H9 (cell line): ENCODE data around the gene GEN1. TPM values are rescaled to one million over a fixed set of nuclear protein-coding genes. Genes with fewer than 3 reads are reported as not detected.

Experiments used
- DNase-seq: peaks from one replicate; pipeline ENCODE4 v3.0.0-alpha.2; 2017
- H2AFZ ChIP-seq: one replicate; pipeline ENCODE4 v1.6.1; 2013; ENCODE audit warnings: mild to moderate bottlenecking, low read length, control low read depth, moderate library complexity
- H2AK5ac ChIP-seq: 2 replicates; pipeline ENCODE4 v1.6.1; 2013; ENCODE audit warnings: low read length, control low read depth, mixed read lengths; ENCODE audit not compliant: insufficient read length
- H2BK120ac ChIP-seq: one replicate; pipeline ENCODE4 v1.6.1; 2013; ENCODE audit warnings: low read depth, mild to moderate bottlenecking, low read length, control low read depth, inconsistent platforms; ENCODE audit not compliant: poor library complexity, severe bottlenecking
- H2BK12ac ChIP-seq: 2 replicates; pipeline ENCODE4 v1.6.1; 2013; ENCODE audit warnings: low read length, control low read depth, mixed read lengths, low read depth; ENCODE audit not compliant: insufficient read length
- H2BK15ac ChIP-seq: 2 replicates; pipeline ENCODE4 v1.6.1; 2013; ENCODE audit warnings: low read depth, low read length, control low read depth
- H2BK20ac ChIP-seq: one replicate; pipeline ENCODE4 v1.6.1; 2013; ENCODE audit warnings: low read depth, mild to moderate bottlenecking, low read length, control low read depth, inconsistent platforms; ENCODE audit not compliant: poor library complexity, severe bottlenecking
- H2BK5ac ChIP-seq: 2 replicates; pipeline ENCODE4 v1.6.1; 2013; ENCODE audit warnings: low read length, control low read depth, mixed read lengths; ENCODE audit not compliant: insufficient read length
- H3K14ac ChIP-seq: 2 replicates; pipeline ENCODE4 v1.6.1; 2013; ENCODE audit warnings: low read length, control low read depth; ENCODE audit not compliant: insufficient read depth
- H3K18ac ChIP-seq: 2 replicates; pipeline ENCODE4 v1.6.1; 2013; ENCODE audit warnings: low read depth, mild to moderate bottlenecking, mixed read lengths, low read length, control low read depth; ENCODE audit not compliant: insufficient read length
- H3K23ac ChIP-seq: 2 replicates; pipeline ENCODE4 v1.6.1; 2013; ENCODE audit warnings: low read length, control low read depth, mixed read lengths, low read depth; ENCODE audit not compliant: insufficient read length
- H3K23me2 ChIP-seq: 2 replicates; pipeline ENCODE4 v1.6.1; 2013; ENCODE audit warnings: low read depth, mild to moderate bottlenecking, mixed read lengths, low read length, control low read depth; ENCODE audit not compliant: insufficient read length, poor library complexity, severe bottlenecking
- H3K27ac ChIP-seq: 2 replicates; pipeline ENCODE4 v1.5.1; 2013; ENCODE audit warnings: low read length, control low read depth, mixed read lengths, low read depth; ENCODE audit not compliant: insufficient read length
- H3K27me3 ChIP-seq: 2 replicates; pipeline ENCODE4 v1.6.1; 2013; ENCODE audit warnings: low read length, control low read depth, inconsistent platforms; ENCODE audit not compliant: insufficient read depth
- H3K4ac ChIP-seq: 2 replicates; pipeline ENCODE4 v1.6.1; 2013; ENCODE audit warnings: low read depth, mild to moderate bottlenecking, control low read depth, inconsistent platforms, low read length, moderate library complexity
- H3K4me1 ChIP-seq: 2 replicates; pipeline ENCODE4 v1.6.1; 2013; ENCODE audit warnings: low read length, control low read depth, inconsistent platforms; ENCODE audit not compliant: insufficient read depth
- H3K4me2 ChIP-seq: 2 replicates; pipeline ENCODE4 v1.6.1; 2013; ENCODE audit warnings: low read length, control low read depth, mixed read lengths; ENCODE audit not compliant: insufficient read length, insufficient read depth
- H3K56ac ChIP-seq: 2 replicates; pipeline ENCODE4 v1.6.1; 2013; ENCODE audit warnings: low read depth, mild to moderate bottlenecking, mixed read lengths, low read length, control low read depth; ENCODE audit not compliant: insufficient read length
- H3K79me1 ChIP-seq: 2 replicates; pipeline ENCODE4 v1.6.1; 2013; ENCODE audit warnings: low read depth, mild to moderate bottlenecking, moderate library complexity, low read length, control low read depth, inconsistent platforms; ENCODE audit not compliant: insufficient read depth, poor library complexity, severe bottlenecking
- H3K79me2 ChIP-seq: 2 replicates; pipeline ENCODE4 v1.6.1; 2013; ENCODE audit warnings: low read length, control low read depth, inconsistent platforms; ENCODE audit not compliant: insufficient read depth
- H3K9ac ChIP-seq: 2 replicates; pipeline ENCODE4 v1.6.1; 2013; ENCODE audit warnings: low read length, control low read depth, mixed read lengths; ENCODE audit not compliant: insufficient read length; ENCODE audit errors: extremely low read depth
- H3K9me3 ChIP-seq: one replicate; pipeline ENCODE4 v1.6.1; 2013; ENCODE audit warnings: low read depth, low read length, inconsistent platforms; ENCODE audit not compliant: control insufficient read depth
- H3T11ph ChIP-seq: one replicate; pipeline ENCODE4 v1.6.1; 2013; ENCODE audit warnings: mild to moderate bottlenecking, low read length, control low read depth, inconsistent platforms
- H4K20me1 ChIP-seq: one replicate; pipeline ENCODE4 v1.6.1; 2013; ENCODE audit not compliant: control insufficient read depth, insufficient read length, insufficient read depth
- H4K5ac ChIP-seq: 2 replicates; pipeline ENCODE4 v1.6.1; 2013; ENCODE audit warnings: low read depth, mild to moderate bottlenecking, mixed read lengths, low read length, control low read depth; ENCODE audit not compliant: insufficient read length
- H4K8ac ChIP-seq: replicated peaks from 2 replicates; pipeline ENCODE4 v1.6.1; 2013; ENCODE audit warnings: low read length, control low read depth, mixed read lengths, low read depth; ENCODE audit not compliant: insufficient read length
- H4K91ac ChIP-seq: 2 replicates; pipeline ENCODE4 v1.6.1; 2013; ENCODE audit warnings: low read depth, mild to moderate bottlenecking, moderate library complexity, mixed read lengths, low read length, control low read depth; ENCODE audit not compliant: insufficient read length
- H3K27ac Mint-ChIP-seq, 3 experiments: 2 replicates in 2 of 3; 3 replicates in 1 of 3; pipeline ENCODE4 v1.8.0; 2020 to 2021; ENCODE audit warnings: mixed read lengths in 3 of 3, mild to moderate bottlenecking in 1 of 3, moderate library complexity in 1 of 3
- H3K27me3 Mint-ChIP-seq: 2 replicates; pipeline ENCODE4 v1.8.0; 2021; ENCODE audit warnings: low read depth, mild to moderate bottlenecking, moderate library complexity, mixed read lengths
- H3K36me3 Mint-ChIP-seq, 3 experiments: 2 replicates in 2 of 3; 3 replicates in 1 of 3; pipeline ENCODE4 v1.8.0; 2020 to 2021; ENCODE audit warnings: low read depth in 3 of 3, mixed read lengths in 3 of 3; ENCODE audit not compliant: insufficient read depth in 1 of 3
- H3K4me1 Mint-ChIP-seq, 2 experiments: 2 replicates each; pipeline ENCODE4 v1.8.0; 2020; ENCODE audit warnings: mixed read lengths in 2 of 2
- H3K4me3 Mint-ChIP-seq, 2 experiments: 2 replicates in 1 of 2; 3 replicates in 1 of 2; pipeline ENCODE4 v1.8.0; 2020 to 2021; ENCODE audit warnings: mild to moderate bottlenecking in 2 of 2, mixed read lengths in 2 of 2, moderate library complexity in 1 of 2
- H3K9me3 Mint-ChIP-seq, 2 experiments: 2 replicates in 1 of 2; 3 replicates in 1 of 2; pipeline ENCODE4 v1.8.0; 2020; ENCODE audit warnings: mild to moderate bottlenecking in 2 of 2, mixed read lengths in 2 of 2, moderate library complexity in 1 of 2
- WGBS: extraction: QIAGEN DNeasy Blood & Tissue Kit; methylation state at CpG from one replicate; pipeline ENCODE4 v1.1.7; 2013; ENCODE audit warnings: missing lambda C conversion rate, low lambda C conversion rate, mixed read lengths; ENCODE audit not compliant: insufficient read length; ENCODE audit errors: extremely low coverage; 5-methylcytosine and 5-hydroxymethylcytosine counted together
- total RNA-seq: library from RNA; stranded (reverse); gene quantifications from 2 replicates; pipeline ENCODE4 v1.2.1, GENCODE V29; 2021
- TF ChIP-seq, protein P1 (sequence below): fragments of 200-600 bp; sonication (generic); conservative IDR thresholded peaks from 3 replicates; pipeline ENCODE4 v1.8.0; 2021; ENCODE audit warnings: antibody characterized with exemption, mild to moderate bottlenecking

The GEN1 gene
- total RNA-seq, 1 experiment from 2014 or later, result 28.1 TPM

DNA sequence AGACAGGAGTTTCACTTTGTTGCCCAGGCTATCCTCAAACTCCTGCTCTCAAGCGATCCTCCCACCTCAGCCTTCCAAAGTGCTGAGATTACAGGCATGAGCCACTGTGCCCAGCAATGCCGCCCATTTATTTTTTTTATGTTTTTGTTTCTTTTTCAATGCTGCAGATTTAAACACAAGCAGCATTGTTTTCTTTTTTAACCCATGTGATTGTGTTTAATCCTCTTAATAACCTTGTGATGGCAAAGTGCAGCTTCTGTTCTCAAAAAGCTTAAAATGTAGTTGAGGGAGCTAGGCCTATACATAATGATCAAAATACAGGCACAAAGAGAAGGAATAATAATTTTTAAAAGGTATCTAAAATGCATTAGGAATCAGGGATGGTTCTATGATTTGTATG is 73.8 kb downstream of the GEN1 start:
- Histone ChIP-seq H2BK15ac (no peak overlapping the region), H2AK5ac (no peak overlapping the region)
- H3K36me3 Mint-ChIP-seq, result peaks cover 0 to 10% (median 1%) of the 10 kb centered on the region in 3 experiments; a peak in 2 of 7 replicates

More for the DNA sequence above, 73.8 kb downstream of the GEN1 start:
- no peak overlapping the region for H3K4ac ChIP-seq
- no CpG with 5 or more reads among the region's 2 CpGs for WGBS
- no peak overlapping the region for H2BK120ac ChIP-seq
- H4K5ac ChIP-seq, result no peak overlapping the region
- H3K27me3 Mint-ChIP-seq, result peaks cover 88% of the 10 kb centered on the region
- no peaks in the 10 kb centered on the region for H4K20me1 ChIP-seq
- H3K23me2 ChIP-seq, result no peaks in the 10 kb centered on the region
- H3K79me1 ChIP-seq, result no peaks in the 10 kb centered on the region
- H3K14ac ChIP-seq, result no peak overlapping the region
- H3K27ac Mint-ChIP-seq, result 0 out of 7 replicates have a peak overlapping the region, but pooled peaks of 1 of the 3 experiments have one; percentile 19
- TF ChIP-seq, protein P1, sequence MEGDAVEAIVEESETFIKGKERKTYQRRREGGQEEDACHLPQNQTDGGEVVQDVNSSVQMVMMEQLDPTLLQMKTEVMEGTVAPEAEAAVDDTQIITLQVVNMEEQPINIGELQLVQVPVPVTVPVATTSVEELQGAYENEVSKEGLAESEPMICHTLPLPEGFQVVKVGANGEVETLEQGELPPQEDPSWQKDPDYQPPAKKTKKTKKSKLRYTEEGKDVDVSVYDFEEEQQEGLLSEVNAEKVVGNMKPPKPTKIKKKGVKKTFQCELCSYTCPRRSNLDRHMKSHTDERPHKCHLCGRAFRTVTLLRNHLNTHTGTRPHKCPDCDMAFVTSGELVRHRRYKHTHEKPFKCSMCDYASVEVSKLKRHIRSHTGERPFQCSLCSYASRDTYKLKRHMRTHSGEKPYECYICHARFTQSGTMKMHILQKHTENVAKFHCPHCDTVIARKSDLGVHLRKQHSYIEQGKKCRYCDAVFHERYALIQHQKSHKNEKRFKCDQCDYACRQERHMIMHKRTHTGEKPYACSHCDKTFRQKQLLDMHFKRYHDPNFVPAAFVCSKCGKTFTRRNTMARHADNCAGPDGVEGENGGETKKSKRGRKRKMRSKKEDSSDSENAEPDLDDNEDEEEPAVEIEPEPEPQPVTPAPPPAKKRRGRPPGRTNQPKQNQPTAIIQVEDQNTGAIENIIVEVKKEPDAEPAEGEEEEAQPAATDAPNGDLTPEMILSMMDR, result no peak
- H3K4me1 ChIP-seq, result no peaks in the 10 kb centered on the region
- DNase-seq, result no peak
- no peak overlapping the region for H4K91ac ChIP-seq
- H3K9me3 ChIP-seq, result no peaks in the 10 kb centered on the region
- no peak overlapping the region for H3K56ac ChIP-seq
- H2BK12ac ChIP-seq, result no peak overlapping the region
- no peak overlapping the region for H3K27ac ChIP-seq
- no peak overlapping the region for H3K18ac ChIP-seq
- H3K79me2 ChIP-seq, result no peaks in the 10 kb centered on the region
- H4K8ac ChIP-seq, result no peak overlapping the region
- no peak overlapping the region for H3K4me2 ChIP-seq
- no peak overlapping the region for H3K9ac ChIP-seq
- H2BK20ac ChIP-seq, result no peak overlapping the region
- no peak overlapping the region for H3K4me3 Mint-ChIP-seq
- no peak overlapping the region for H2AFZ ChIP-seq
- no peak overlapping the region for H3K23ac ChIP-seq
- no peaks in the 10 kb centered on the region; the same call in 1 of the 2 replicates for H3K27me3 ChIP-seq
- H2BK5ac ChIP-seq, result no peak overlapping the region
- peaks cover 0 to 10% of the 10 kb centered on the region in 2 experiments; a peak in 3 of 5 replicates for H3K9me3 Mint-ChIP-seq
- H3T11ph ChIP-seq, result no peak overlapping the region
- H3K4me1 Mint-ChIP-seq, result peaks cover 42 to 50% of the 10 kb centered on the region in 2 experiments
